PC-9 (cell line): Measurements from ENCODE around the gene RIMBP2. TPM values are rescaled to one million over a fixed set of nuclear protein-coding genes. Genes with fewer than 3 reads are reported as not detected.

Experiments
- BruUV-seq: library from RNA; stranded (reverse); fragments of 400-500 nt; replicated peaks from 2 replicates; lab custom pipeline; 2021; lab: Mats Ljungman, UMichigan
- CTCF ChIA-PET: fragments of 300-600 bp; sonication (Branson Sonifier 250); formaldehyde crosslinking; loops from one replicate; lab custom pipeline; 2022; ENCODE audit warnings: antibody characterized with exemption; lab: Charles Lee
- POLR2A ChIA-PET: fragments of 300-600 bp; sonication (Branson Sonifier 250); formaldehyde crosslinking; loops from one replicate; lab custom pipeline; 2022; ENCODE audit warnings: antibody characterized with exemption; ENCODE audit not compliant: unreplicated experiment; lab: Charles Lee
- DNase-seq, 2 experiments: peaks; one replicate each; pipeline versions ENCODE4 v3.0.0 to v3.0.0-alpha.2; 2015 to 2022; ENCODE audit warnings: mixed read lengths in 1 of 2
- H2AFZ ChIP-seq: fragments of 200-600 bp; sonication (generic); 2 replicates; pipeline ENCODE4 v1.8.1; 2017; ENCODE audit warnings: antibody characterized with exemption
- H3F3A ChIP-seq: fragments of 200-600 bp; sonication (generic); 2 replicates; pipeline ENCODE4 v1.8.1; 2017; ENCODE audit warnings: antibody characterized with exemption, mild to moderate bottlenecking, low read depth; ENCODE audit not compliant: insufficient read depth
- H3K27ac ChIP-seq: fragments of 200-600 bp; sonication (generic); 2 replicates; pipeline ENCODE4 v1.6.1; 2016; ENCODE audit warnings: mixed run types
- H3K27me3 ChIP-seq: fragments of 200-600 bp; sonication (generic); 2 replicates; pipeline ENCODE4 v1.6.1; 2016; ENCODE audit warnings: low read depth, mixed run types; ENCODE audit not compliant: insufficient read depth
- H3K36me3 ChIP-seq: fragments of 200-600 bp; sonication (generic); 2 replicates; pipeline ENCODE4 v1.6.1; 2016; ENCODE audit warnings: low read depth, mixed run types
- H3K4me1 ChIP-seq: fragments of 200-600 bp; sonication (generic); replicated peaks from 2 replicates; pipeline ENCODE4 v1.6.1; 2016; ENCODE audit warnings: mixed run types; ENCODE audit not compliant: insufficient read depth
- H3K4me2 ChIP-seq: fragments of 200-600 bp; sonication (generic); 2 replicates; pipeline ENCODE4 v1.6.1; 2017; ENCODE audit warnings: mixed run types
- H3K4me3 ChIP-seq: fragments of 200-600 bp; sonication (generic); 2 replicates; pipeline ENCODE4 v1.6.1; 2016; ENCODE audit warnings: mixed run types
- H3K79me2 ChIP-seq: fragments of 200-600 bp; sonication (generic); 2 replicates; pipeline ENCODE4 v1.6.1; 2017; ENCODE audit warnings: low read depth, mixed run types
- H3K9me2 ChIP-seq: fragments of 200-600 bp; sonication (generic); 2 replicates; pipeline ENCODE4 v1.8.1; 2017; ENCODE audit warnings: mild to moderate bottlenecking; ENCODE audit not compliant: insufficient read depth
- H3K9me3 ChIP-seq: fragments of 200-600 bp; sonication (generic); 2 replicates; pipeline ENCODE4 v1.8.1; 2016; ENCODE audit warnings: low read depth; ENCODE audit not compliant: insufficient read depth
- H4K20me1 ChIP-seq: fragments of 200-600 bp; sonication (generic); 2 replicates; pipeline ENCODE4 v1.8.1; 2017; ENCODE audit not compliant: insufficient read depth
- CTCF ChIP-seq: fragments of 200-600 bp; sonication (generic); conservative IDR thresholded peaks from 2 replicates; pipeline ENCODE4 v1.6.1; 2017; ENCODE audit warnings: mixed run types, antibody characterized with exemption, mild to moderate bottlenecking, moderate library complexity
- EZH2 ChIP-seq: fragments of 200-600 bp; sonication (generic); IDR thresholded peaks from 2 replicates; pipeline ENCODE4 v1.8.0; 2017; ENCODE audit warnings: antibody characterized with exemption, low read depth
- intact Hi-C: fragments of 100-400 bp; cut with micrococcal nuclease; formaldehyde crosslinking; loops from one replicate; pipeline ENCODE4 v1.10.0; 2022; ENCODE audit not compliant: unreplicated experiment
- total RNA-seq: library from RNA; stranded (reverse); gene quantifications from 2 replicates; pipeline ENCODE4 v1.2.3, GENCODE V29; 2021

The RIMBP2 gene
- total RNA-seq, 1 experiment from 2014 or later, result not detected

GRCh38 chr12:130382818-130383217 is 333.3 kb downstream of the RIMBP2 start:
- TF ChIP-seq EZH2 (no peak), CTCF (no peak)
- intact Hi-C loops, result no loop called here
- CTCF ChIA-PET, result no interaction called here

GRCh38 chr12:130375296-130376287 is 340.5 kb downstream of the RIMBP2 start:
- peaks cover 67% of the 10 kb centered on the region for H3K27me3 ChIP-seq
- H3K36me3 ChIP-seq, result no peaks in the 10 kb centered on the region
- no peak for DNase-seq
- H4K20me1 ChIP-seq, result no peaks in the 10 kb centered on the region
- POLR2A ChIA-PET, result no interaction called here
- CTCF ChIA-PET, result no interaction called here
- no peaks in the 10 kb centered on the region for H3K9me3 ChIP-seq
- BruUV-seq, result no TSS peak
- H3K4me3 ChIP-seq, result no peak overlapping the region
- intact Hi-C loops, result no loop called here
- H3K4me2 ChIP-seq, result no peak overlapping the region
- no peaks in the 10 kb centered on the region for H3F3A ChIP-seq
- TF ChIP-seq CTCF, result no peak
- TF ChIP-seq EZH2, result no peak
- no peak overlapping the region for H2AFZ ChIP-seq
- H3K27ac ChIP-seq, result no peak overlapping the region
- no peaks in the 10 kb centered on the region for H3K9me2 ChIP-seq
- H3K79me2 ChIP-seq, result no peaks in the 10 kb centered on the region
- H3K4me1 ChIP-seq, result no peaks in the 10 kb centered on the region

More at GRCh38 chr12:130382818-130383217, 333.3 kb downstream of the RIMBP2 start:
- Histone ChIP-seq H2AFZ (no peak overlapping the region), H4K20me1 (no peaks in the 10 kb centered on the region), H3K4me1 (no peaks in the 10 kb centered on the region), H3F3A (no peaks in the 10 kb centered on the region), H3K4me3 (no peak overlapping the region), H3K79me2 (no peaks in the 10 kb centered on the region), H3K36me3 (no peaks in the 10 kb centered on the region), H3K27me3 (peaks cover 13% of the 10 kb centered on the region; the same call in 1 of the 2 replicates), H3K9me2 (no peaks in the 10 kb centered on the region), H3K4me2 (no peak overlapping the region), H3K27ac (no peak overlapping the region), H3K9me3 (no peaks in the 10 kb centered on the region)
- no peak for DNase-seq
- POLR2A ChIA-PET, result no interaction called here
- no TSS peak for BruUV-seq

GRCh38 chr12:130374083-130374482 is 342.0 kb downstream of the RIMBP2 start:
- intact Hi-C loops, result no loop called here
- no TSS peak for BruUV-seq
- no peak for DNase-seq
- Histone ChIP-seq H3K36me3 (no peaks in the 10 kb centered on the region), H3K79me2 (no peaks in the 10 kb centered on the region), H3K27me3 (peaks cover 82% of the 10 kb centered on the region), H3K4me3 (no peak overlapping the region), H3K9me3 (no peaks in the 10 kb centered on the region), H2AFZ (no peak overlapping the region), H3K4me1 (no peaks in the 10 kb centered on the region), H3F3A (no peaks in the 10 kb centered on the region), H3K27ac (no peak overlapping the region), H3K4me2 (no peak overlapping the region), H4K20me1 (no peaks in the 10 kb centered on the region), H3K9me2 (no peaks in the 10 kb centered on the region)
- ChIA-PET CTCF (no interaction called here), POLR2A (no interaction called here)
- TF ChIP-seq CTCF (no peak), EZH2 (no peak)
